ENCODE measurements around the gene MPEG1. TPM values are rescaled to one million over a fixed set of nuclear protein-coding genes. Genes with fewer than 3 reads are reported as not detected.

MPEG1 gene
- total RNA-seq, 2 donors from 2014 or later, result 0.11 TPM; not detected in 1

DNA sequence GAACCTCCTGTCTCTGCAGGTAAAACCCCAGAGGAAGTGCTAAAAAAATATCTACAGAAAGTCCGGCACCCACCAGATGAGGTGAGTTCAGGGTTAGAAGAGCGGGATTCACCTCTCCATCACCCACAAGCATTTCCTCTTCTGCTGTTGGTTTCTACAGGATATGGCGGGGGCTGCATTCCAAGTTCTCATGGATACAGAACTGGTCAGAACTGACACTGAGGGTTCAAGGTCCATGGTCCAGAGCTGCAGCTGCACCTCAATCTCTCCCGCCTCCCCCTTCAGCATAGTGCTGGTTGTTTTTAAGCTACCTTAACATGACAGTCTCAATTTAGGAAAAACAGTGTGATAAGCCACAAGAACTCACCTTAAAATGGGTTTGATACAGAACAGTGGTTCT lies 21.6 kb downstream of the MPEG1 start:
- H3K27me3 Mint-ChIP-seq, result peaks cover 0 to 6% of the 10 kb centered on the region in 2 donors
- H3K27ac Mint-ChIP-seq, result no peak overlapping the region
- ATAC-seq (no peak), DNase-seq (ENCODE audit: low spot score) (no peak)
- H3K4me3 Mint-ChIP-seq, result no peak overlapping the region
- H3K4me1 Mint-ChIP-seq (ENCODE audit: low read depth in 2 of 2), result no peaks in the 10 kb centered on the region
- H3K36me3 Mint-ChIP-seq, result no peaks in the 10 kb centered on the region
- no peaks in the 10 kb centered on the region for H3K9me3 Mint-ChIP-seq

DNA sequence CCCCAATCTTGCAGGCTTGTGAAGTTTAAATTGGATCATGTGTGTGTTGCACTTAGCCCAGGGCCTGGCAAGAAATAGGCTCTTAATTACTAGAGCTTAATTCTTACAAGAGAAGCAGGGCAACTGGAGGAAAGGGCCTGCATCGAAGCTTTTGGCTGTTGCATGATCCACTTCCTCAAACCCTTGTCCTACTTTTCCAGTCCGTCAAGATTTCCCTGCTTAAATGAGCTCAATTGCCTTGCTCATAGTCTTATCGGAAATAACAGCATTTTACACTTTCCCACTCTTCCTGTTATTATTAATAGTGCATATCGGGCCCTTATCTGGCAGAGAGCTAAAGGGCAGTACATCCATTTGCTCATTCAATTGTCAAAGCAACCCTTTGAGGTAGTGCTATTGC lies 22.7 kb downstream of the MPEG1 start:
- peaks cover 0 to 3% of the 10 kb centered on the region in 2 donors for H3K27me3 Mint-ChIP-seq
- H3K4me1 Mint-ChIP-seq (ENCODE audit: low read depth in 2 of 2), result no peaks in the 10 kb centered on the region
- no peak overlapping the region for H3K27ac Mint-ChIP-seq
- H3K36me3 Mint-ChIP-seq, result no peaks in the 10 kb centered on the region
- ATAC-seq (no peak), DNase-seq (ENCODE audit: low spot score) (no peak)
- H3K4me3 Mint-ChIP-seq, result no peak overlapping the region
- no peaks in the 10 kb centered on the region for H3K9me3 Mint-ChIP-seq

DNA sequence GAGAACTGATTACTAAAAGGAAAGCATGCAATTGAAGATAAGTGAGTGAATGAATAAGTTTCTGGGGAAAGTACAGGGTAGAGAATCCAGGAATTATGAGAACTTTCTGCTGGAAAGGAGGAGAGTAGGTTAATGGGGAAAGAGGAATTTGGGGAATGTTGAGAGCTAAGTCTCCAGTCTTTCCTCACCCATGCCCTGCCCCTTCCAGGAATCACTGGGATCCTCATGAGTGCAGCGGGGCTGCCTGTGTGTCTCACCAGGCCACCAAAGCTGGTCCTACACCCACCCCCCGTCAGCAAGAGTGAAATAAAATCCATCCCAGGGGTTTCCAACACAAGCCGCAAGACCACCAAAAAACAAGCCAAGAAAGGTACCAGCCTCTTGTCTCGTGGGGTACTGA lies 23.8 kb downstream of the MPEG1 start:
- H3K9me3 Mint-ChIP-seq, result no peaks in the 10 kb centered on the region
- ATAC-seq, result no peak
- DNase-seq (ENCODE audit: low spot score), result no peak
- no peak overlapping the region for H3K27ac Mint-ChIP-seq
- H3K4me1 Mint-ChIP-seq (ENCODE audit: low read depth in 2 of 2), result no peaks in the 10 kb centered on the region
- H3K27me3 Mint-ChIP-seq, result peaks cover 0 to 6% of the 10 kb centered on the region in 2 donors
- no peak overlapping the region for H3K4me3 Mint-ChIP-seq
- no peaks in the 10 kb centered on the region for H3K36me3 Mint-ChIP-seq

DNA sequence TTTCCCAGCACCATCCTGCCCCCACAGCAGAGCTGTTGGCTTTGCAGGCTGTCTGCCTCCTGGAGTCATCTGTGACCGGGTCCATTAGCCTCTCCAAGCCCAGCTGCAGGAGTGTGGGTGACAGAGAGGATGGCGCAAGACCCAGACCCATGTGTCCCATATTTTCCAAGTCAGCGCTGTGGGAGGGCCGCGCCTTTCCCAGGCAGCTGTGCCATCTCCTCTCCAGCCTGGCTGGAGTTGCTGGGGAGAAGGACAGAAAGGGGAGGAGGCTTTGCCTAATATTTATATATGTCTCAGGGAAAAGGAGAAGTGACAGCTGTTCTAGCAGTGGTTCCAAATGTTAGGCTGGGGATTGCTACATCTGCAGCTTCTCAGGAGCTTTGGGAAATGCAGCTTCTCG lies 25.1 kb downstream of the MPEG1 start:
- H3K27ac Mint-ChIP-seq, result no peak overlapping the region
- H3K4me1 Mint-ChIP-seq (ENCODE audit: low read depth in 2 of 2), result no peaks in the 10 kb centered on the region
- ATAC-seq, result no peak
- no peaks in the 10 kb centered on the region for H3K36me3 Mint-ChIP-seq
- H3K27me3 Mint-ChIP-seq, result peaks cover 0 to 6% of the 10 kb centered on the region in 2 donors
- H3K9me3 Mint-ChIP-seq, result no peaks in the 10 kb centered on the region
- no peak for DNase-seq (ENCODE audit: low spot score)
- no peak overlapping the region for H3K4me3 Mint-ChIP-seq

DNA sequence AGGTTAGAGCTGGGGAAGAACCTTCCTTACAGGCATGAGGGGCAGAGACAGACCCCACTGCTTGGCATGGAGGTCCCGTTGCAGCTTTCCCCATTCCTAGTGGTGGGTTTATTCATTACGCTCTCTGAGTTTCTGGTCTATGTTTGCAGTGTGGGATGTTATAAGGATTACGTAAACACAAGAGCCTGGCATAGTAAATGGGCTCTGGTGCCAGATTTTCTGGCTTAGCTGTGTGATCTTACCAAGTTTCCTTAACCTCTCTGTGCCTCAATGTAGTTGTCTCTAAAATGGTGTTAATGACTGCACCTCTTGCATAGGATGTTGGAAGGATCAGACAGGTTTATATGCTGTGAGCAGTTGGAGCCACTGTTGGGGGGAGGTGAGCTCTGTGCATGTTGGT lies 25.7 kb downstream of the MPEG1 start:
- no peak for DNase-seq (ENCODE audit: low spot score)
- H3K36me3 Mint-ChIP-seq, result no peaks in the 10 kb centered on the region
- H3K27me3 Mint-ChIP-seq, result peaks cover 0 to 6% of the 10 kb centered on the region in 2 donors
- H3K27ac Mint-ChIP-seq, result no peak overlapping the region
- H3K4me1 Mint-ChIP-seq (ENCODE audit: low read depth in 2 of 2), result no peaks in the 10 kb centered on the region
- H3K9me3 Mint-ChIP-seq, result no peaks in the 10 kb centered on the region
- no peak for ATAC-seq
- H3K4me3 Mint-ChIP-seq, result no peak overlapping the region

DNA sequence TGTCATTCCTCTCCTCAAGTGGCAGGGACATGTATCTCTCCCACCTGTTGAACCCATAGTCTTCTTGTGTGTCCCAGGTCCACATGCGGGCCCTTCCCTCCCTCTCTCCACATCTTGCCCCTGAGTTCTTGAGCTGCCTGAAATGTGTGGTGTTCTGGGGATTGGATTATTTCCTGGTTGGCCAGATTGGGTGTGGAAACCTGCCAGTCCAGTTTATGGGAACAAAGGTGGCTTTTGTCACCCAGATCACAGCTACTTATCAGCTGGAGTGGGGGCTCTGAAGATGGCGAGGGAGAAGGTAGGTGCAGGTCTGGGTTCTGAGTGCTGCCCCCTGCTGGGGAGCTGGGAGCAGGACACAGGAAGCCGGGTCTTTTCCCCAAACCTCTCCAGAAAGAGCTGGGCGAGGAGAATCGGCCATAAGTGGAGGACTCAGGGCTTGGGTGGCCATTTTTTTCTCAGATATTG lies 26.6 kb downstream of the MPEG1 start:
- H3K4me1 Mint-ChIP-seq (ENCODE audit: low read depth in 2 of 2), result no peaks in the 10 kb centered on the region
- no peak overlapping the region for H3K27ac Mint-ChIP-seq
- ATAC-seq, result peak; percentile 60 to 69
- H3K36me3 Mint-ChIP-seq, result no peaks in the 10 kb centered on the region
- peaks cover 0 to 6% of the 10 kb centered on the region in 2 donors for H3K27me3 Mint-ChIP-seq
- H3K4me3 Mint-ChIP-seq, result no peak overlapping the region
- DNase-seq (ENCODE audit: low spot score), result no peak
- H3K9me3 Mint-ChIP-seq, result no peaks in the 10 kb centered on the region

DNA sequence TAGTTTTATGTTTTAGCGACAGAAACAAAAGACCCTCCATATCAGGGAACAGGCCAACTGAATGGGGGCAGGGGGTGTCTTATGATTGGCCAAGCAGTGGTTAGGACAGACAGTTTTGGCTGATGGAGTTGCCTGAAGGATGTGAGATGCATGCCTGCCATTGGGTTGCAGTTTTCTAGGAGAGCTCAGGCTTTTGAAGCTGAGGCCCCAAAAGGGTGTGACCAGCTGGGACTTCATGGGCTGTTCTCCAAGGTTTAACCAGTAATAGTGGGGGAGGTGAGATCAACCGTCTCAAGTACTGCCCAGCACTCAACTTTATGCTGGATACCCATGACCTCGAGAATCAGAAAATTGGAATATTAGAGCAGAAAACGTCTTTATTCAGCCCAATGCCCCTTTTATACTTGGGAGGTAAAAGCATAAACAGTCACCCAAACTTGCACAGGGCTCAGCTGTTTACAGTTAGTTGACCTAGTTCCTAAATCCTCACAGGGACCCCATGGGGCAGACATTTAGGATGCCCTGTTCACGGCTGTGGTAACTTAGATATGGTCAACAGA lies 27.3 kb downstream of the MPEG1 start:
- DNase-seq (ENCODE audit: low spot score) (no peak), ATAC-seq (no peak)
- H3K27ac Mint-ChIP-seq, result no peak overlapping the region

DNA sequence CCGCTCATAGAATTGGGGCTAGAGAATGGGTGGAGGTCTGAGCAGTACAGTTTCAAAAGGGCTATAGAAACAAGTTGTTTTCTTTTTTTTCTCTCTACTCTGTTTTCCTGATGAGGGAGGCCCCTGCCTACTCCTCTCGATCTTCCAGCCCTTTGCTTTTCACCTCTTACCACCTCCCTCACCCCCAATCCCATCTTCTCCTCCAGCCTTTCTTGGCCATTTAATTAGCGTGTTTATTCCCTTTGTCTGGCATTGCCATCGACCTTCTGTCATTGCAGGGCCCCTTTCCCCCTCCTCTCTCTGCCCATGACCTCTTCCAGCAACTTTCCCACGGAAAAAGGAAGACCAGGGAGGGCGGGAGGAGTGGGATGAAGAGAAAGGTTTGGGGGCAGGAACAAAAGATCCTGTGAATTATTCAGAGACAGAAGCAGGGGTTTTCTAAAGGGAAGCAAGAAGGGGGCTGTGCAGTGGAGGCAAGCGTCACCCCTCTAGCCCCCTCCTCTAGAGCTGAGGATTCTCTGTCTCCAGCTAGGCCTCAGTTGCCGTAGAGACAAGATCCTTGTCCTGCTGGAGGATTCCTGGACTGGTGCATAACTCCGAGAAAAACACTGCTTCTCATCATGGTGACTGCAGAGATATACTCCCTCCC lies 27.9 kb downstream of the MPEG1 start:
- DNase-seq (ENCODE audit: low spot score) (no peak), ATAC-seq (no peak)
- Mint-ChIP-seq H3K27ac (no peak overlapping the region), H3K4me1 (ENCODE audit: low read depth in 2 of 2) (no peaks in the 10 kb centered on the region), H3K36me3 (no peaks in the 10 kb centered on the region), H3K27me3 (peaks cover 0 to 6% of the 10 kb centered on the region in 2 donors), H3K9me3 (no peaks in the 10 kb centered on the region), H3K4me3 (no peak overlapping the region)

More for the DNA sequence above, 27.3 kb downstream of the MPEG1 start:
- no peaks in the 10 kb centered on the region for H3K4me1 Mint-ChIP-seq (ENCODE audit: low read depth in 2 of 2)
- no peak overlapping the region for H3K4me3 Mint-ChIP-seq
- H3K27me3 Mint-ChIP-seq, result peaks cover 0 to 6% of the 10 kb centered on the region in 2 donors
- no peaks in the 10 kb centered on the region for H3K9me3 Mint-ChIP-seq
- H3K36me3 Mint-ChIP-seq, result no peaks in the 10 kb centered on the region

DNA sequence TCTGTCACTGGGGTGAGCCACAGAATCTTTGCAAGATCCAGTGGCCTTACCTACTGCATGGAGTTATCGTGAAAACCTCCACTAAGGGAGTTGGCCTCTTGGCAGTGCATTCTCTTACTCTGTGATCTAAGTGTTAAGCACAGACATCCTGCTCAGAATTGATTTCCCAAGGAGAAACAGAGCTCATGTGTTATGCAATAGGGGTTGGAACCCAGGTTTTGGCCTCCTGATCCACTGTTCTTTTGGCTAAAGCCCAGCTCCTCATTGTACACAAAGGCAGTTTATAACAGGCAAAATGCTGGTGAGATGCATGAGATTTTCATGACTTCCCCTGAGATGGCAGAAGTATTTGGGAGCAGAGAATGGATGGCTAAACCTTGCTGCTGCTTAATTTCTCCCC lies 29.0 kb downstream of the MPEG1 start:
- Mint-ChIP-seq H3K36me3 (no peaks in the 10 kb centered on the region), H3K9me3 (no peaks in the 10 kb centered on the region), H3K27ac (no peak overlapping the region), H3K4me3 (no peak overlapping the region), H3K4me1 (ENCODE audit: low read depth in 2 of 2) (peaks cover 0 to 5% of the 10 kb centered on the region in 2 donors), H3K27me3 (peaks cover 0 to 6% of the 10 kb centered on the region in 2 donors)
- no peak for DNase-seq (ENCODE audit: low spot score)
- ATAC-seq, result no peak

DNA sequence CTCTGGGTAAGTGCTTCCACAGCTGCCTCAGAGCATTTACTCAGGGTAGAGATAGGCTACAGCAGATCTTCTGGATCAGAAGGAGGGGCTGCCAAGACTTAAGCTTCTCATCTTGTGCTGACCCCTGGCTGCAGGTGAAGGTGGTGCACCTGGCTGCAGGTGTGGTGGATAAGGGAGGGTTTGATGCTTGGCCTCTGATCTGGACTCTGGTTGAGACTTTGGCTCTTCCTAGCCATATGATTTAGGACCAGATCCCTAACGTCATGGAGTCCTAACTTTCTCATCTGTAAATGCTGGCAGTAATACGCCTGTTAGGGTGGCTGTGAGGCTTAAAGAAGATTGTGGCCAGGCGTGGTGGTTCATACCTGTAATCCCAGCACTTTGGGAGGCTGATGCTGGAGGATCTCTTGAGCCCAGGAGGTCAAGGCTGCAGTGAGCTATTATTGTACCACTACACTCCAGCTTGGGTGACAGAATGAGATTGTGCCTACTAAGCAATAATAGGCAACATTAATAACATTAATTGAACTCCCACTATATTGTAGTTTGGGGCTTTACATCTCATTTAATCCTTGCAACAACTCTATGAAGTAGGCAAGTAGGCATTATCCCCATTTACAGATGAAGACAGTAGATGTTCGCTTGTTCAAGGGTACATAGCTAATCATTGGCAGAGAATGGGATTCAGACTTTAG lies 30.1 kb downstream of the MPEG1 start:
- Mint-ChIP-seq H3K27ac (no peak overlapping the region), H3K4me3 (no peak overlapping the region), H3K27me3 (peaks cover 3 to 8% of the 10 kb centered on the region in 2 donors), H3K9me3 (no peaks in the 10 kb centered on the region), H3K36me3 (no peaks in the 10 kb centered on the region), H3K4me1 (ENCODE audit: low read depth in 2 of 2) (peaks cover 0 to 5% of the 10 kb centered on the region in 2 donors)
- ATAC-seq, result no peak
- no peak for DNase-seq (ENCODE audit: low spot score)

DNA sequence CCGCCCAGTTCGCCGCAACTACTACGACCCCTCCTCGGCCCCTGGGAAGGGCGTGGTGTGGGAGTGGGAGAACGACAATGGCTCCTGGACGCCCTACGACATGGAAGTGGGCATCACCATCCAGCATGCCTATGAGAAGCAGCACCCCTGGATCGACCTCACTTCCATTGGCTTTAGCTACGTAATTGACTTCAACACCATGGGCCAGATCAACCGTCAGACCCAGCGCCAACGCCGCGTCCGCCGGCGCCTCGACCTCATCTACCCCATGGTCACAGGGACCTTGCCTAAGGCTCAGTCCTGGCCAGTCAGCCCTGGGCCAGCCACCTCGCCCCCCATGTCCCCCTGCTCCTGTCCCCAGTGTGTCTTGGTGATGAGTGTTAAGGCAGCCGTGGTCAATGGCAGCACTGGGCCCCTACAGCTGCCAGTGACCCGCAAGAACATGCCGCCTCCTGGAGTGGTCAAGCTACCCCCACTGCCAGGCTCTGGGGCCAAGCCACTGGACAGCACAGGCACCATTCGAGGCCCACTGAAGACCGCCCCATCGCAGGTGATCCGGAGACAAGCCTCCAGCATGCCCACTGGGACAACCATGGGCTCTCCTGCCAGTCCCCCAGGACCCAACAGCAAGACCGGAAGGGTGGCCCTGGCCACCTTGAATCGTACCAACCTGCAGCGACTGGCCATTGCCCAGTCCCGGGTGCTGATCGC lies 30.8 kb downstream of the MPEG1 start:
- no peak overlapping the region for H3K27ac Mint-ChIP-seq
- H3K36me3 Mint-ChIP-seq, result no peaks in the 10 kb centered on the region
- peaks cover 0 to 5% of the 10 kb centered on the region in 2 donors for H3K4me1 Mint-ChIP-seq (ENCODE audit: low read depth in 2 of 2)
- no peak overlapping the region for H3K4me3 Mint-ChIP-seq
- no peak for ATAC-seq
- peaks cover 8 to 10% of the 10 kb centered on the region in 2 donors for H3K27me3 Mint-ChIP-seq
- H3K9me3 Mint-ChIP-seq, result no peaks in the 10 kb centered on the region
- DNase-seq (ENCODE audit: low spot score), result no peak

DNA sequence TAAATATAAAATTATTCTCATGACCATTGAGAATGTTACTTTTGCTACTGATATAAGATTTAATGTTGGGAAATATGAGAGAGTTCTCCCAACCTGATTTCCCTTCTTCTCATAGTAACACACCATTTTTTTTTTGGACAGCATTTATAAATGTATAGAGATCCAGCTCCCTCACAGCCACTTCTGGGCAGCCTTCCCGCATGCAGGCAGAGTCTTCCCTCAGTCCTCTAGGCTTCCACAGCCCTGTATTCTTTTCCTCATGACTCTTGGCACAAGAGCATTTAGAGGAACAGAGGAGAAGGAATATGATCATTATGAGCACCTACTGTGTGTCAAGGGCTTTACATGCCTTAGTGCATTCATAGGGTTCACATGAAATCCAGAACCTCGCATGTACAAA lies 31.8 kb downstream of the MPEG1 start:
- H3K36me3 Mint-ChIP-seq, result no peaks in the 10 kb centered on the region
- ATAC-seq (no peak), DNase-seq (ENCODE audit: low spot score) (no peak)
- H3K4me3 Mint-ChIP-seq, result no peak overlapping the region
- peaks cover 0 to 5% of the 10 kb centered on the region in 2 donors for H3K4me1 Mint-ChIP-seq (ENCODE audit: low read depth in 2 of 2)
- no peak overlapping the region for H3K27ac Mint-ChIP-seq
- H3K27me3 Mint-ChIP-seq, result peaks cover 9 to 11% of the 10 kb centered on the region in 2 donors
- H3K9me3 Mint-ChIP-seq, result no peaks in the 10 kb centered on the region

DNA sequence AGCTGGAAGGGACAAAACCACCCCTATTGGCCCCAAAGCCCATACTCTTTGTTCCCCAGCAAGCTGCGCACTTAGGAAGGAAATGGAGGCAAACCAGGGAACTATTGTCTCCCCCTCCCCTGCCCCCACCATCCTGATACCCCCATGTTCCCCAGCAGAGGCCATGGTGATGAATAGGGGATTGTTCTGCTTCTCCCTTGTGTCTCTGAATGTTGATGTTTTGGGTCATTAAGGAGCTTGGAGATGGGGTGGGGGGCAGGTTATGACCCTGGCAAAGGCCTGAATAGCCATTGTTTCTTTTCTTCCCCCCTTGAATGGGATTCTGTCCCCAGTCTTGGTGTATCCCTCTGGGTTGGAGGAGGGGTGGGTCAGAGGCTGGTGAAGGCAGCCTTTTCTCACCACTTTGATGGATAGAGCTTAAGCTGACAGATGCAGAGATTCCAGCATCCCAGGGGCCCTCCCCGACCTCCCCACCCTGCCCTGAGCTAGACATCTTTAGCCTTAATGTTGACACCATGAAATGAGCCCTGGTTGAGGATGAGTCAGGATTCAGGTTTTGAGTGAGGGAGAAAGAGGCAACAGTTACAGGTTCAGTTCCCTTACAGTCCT lies 32.5 kb downstream of the MPEG1 start:
- DNase-seq (ENCODE audit: low spot score) (no peak), ATAC-seq (no peak)
- no peak overlapping the region for H3K27ac Mint-ChIP-seq
- H3K4me3 Mint-ChIP-seq, result no peak overlapping the region
- no peaks in the 10 kb centered on the region for H3K36me3 Mint-ChIP-seq
- peaks cover 0 to 5% of the 10 kb centered on the region in 2 donors for H3K4me1 Mint-ChIP-seq (ENCODE audit: low read depth in 2 of 2)
- peaks cover 10 to 11% of the 10 kb centered on the region in 2 donors for H3K27me3 Mint-ChIP-seq
- H3K9me3 Mint-ChIP-seq, result no peaks in the 10 kb centered on the region
